ENCODE results near the gene SMURF1.

DNA sequence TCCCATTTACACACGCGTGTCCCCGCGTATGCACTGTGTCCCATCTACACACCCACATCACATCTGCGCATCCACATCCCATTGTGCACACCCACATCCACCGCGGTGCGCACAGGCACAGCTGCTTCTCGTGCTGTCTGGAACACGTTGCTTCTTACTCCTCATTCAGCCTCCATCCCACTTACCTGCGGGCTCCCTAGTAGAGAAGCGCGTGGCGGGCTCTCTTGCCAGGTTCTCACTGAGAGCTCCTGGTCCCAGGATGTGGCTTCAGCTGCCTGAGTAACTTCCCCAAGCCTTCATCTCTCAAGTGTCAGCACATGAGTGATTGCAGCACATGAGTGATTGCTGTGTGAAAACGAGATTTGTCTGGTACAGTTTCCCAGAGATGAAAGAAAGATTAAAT, 147.8 kb downstream of the SMURF1 start:
- TF ChIP-seq GATA3 (IDR thresholded peaks at IDR 0.05; ENCODE audit: low read depth, low read length) (no peak), GATA2 (IDR thresholded peaks at IDR 0.05; ENCODE audit: low read depth, low read length) (no peak)
